ENCODE measurements around the gene MMP25.

MMP25 gene

DNA sequence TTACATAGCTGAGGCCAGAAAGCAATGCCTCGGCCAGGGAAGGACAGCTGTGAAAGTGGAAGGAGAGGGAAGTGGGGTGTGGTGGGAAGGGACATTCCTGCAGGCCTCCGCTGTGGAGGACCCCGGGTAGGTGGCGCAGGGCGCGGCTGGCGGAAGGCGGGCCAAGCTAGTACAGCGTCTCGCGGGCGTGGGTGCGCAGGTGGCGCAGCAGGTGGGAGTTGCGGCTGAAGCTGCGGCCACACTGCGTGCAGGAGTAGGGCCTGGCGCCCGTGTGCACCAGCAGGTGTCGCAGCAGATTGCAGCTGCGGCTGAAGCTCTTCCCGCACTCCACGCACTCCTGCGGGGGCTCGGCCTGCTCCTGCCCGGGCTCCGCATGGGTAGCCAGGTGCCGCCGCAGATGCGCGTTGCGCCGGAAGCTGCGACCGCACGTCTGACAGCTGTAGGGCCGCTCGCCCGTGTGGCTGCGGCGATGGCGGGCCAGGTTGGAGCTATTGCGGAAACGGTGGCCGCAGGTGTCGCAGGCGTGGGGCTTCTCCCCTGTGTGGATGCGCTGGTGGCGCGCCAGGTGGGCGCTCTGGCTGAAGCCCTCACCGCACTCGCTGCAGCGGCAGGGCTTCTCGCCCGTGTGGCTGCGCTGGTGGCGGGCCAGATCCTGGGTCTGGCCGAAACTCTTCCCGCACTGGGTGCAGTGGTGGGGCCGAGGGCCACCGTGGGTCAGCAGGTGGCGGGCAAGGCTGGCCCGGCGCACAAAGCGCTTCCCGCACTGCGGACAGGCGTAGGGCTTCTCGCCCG lies 42.8 kb downstream of the MMP25 start:
- TF ChIP-seq, protein P1, sequence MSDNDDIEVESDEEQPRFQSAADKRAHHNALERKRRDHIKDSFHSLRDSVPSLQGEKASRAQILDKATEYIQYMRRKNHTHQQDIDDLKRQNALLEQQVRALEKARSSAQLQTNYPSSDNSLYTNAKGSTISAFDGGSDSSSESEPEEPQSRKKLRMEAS (IDR thresholded peaks at IDR 0.05), result peak; percentile 65
- peak; percentile 27; the same call in 1 of the 2 replicates for TF ChIP-seq RAD21 (IDR thresholded peaks at IDR 0.05; ENCODE audit: low read depth)
- TF ChIP-seq TAF1 (IDR thresholded peaks at IDR 0.05; ENCODE audit: low read depth), result no peak

DNA sequence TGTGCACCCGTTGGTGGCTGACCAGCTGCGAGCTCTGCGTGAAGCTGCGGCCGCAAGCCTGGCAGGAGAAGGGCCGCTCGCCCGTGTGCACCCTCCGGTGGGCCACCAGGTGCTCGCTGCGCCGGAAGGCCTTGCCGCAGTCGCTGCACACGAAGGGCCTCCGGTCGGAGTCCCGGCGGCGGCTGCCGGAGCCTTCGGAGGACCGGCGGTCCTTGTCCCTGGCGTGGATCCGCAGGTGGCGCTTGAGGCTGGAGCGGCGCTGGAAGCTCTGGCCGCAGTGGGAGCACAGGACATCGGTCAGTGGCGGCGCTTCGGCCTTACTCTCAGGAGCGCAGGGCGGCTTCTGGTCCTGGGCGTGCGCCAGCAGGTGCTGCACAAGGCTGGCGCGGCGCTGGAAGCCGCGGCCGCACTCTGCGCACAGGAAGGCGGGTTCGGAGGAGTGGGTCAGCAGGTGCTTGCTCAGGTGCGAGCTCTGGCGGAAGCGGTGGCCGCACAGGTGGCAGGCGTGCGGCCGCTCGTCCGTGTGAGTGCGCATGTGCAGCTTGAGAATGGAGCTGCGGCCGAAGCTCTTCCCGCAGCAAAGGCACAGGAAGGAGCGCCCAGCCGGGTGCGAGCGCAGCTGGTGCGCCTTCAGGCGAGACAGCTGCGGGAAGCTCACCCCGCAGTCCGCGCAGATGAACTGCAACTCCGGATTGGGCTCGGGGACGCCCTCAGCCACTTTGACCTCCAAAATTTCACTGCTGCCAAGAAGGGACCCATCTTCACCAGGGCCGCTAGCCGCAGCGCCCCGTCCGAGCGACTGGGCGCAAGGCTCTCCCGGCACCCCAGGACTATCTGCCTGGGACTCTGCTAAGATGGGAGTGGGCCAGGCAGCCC lies 43.6 kb downstream of the MMP25 start:
- TF ChIP-seq, protein P1 (IDR thresholded peaks at IDR 0.05), result no peak
- TF ChIP-seq CREB1 (IDR thresholded peaks at IDR 0.05; ENCODE audit: low read depth), result no peak
- no peak for TF ChIP-seq TEAD4 (IDR thresholded peaks at IDR 0.05)
- TF ChIP-seq TAF1 (IDR thresholded peaks at IDR 0.05; ENCODE audit: low read depth), result no peak
- TF ChIP-seq CEBPB (IDR thresholded peaks at IDR 0.05), result no peak
- TF ChIP-seq, protein P2, sequence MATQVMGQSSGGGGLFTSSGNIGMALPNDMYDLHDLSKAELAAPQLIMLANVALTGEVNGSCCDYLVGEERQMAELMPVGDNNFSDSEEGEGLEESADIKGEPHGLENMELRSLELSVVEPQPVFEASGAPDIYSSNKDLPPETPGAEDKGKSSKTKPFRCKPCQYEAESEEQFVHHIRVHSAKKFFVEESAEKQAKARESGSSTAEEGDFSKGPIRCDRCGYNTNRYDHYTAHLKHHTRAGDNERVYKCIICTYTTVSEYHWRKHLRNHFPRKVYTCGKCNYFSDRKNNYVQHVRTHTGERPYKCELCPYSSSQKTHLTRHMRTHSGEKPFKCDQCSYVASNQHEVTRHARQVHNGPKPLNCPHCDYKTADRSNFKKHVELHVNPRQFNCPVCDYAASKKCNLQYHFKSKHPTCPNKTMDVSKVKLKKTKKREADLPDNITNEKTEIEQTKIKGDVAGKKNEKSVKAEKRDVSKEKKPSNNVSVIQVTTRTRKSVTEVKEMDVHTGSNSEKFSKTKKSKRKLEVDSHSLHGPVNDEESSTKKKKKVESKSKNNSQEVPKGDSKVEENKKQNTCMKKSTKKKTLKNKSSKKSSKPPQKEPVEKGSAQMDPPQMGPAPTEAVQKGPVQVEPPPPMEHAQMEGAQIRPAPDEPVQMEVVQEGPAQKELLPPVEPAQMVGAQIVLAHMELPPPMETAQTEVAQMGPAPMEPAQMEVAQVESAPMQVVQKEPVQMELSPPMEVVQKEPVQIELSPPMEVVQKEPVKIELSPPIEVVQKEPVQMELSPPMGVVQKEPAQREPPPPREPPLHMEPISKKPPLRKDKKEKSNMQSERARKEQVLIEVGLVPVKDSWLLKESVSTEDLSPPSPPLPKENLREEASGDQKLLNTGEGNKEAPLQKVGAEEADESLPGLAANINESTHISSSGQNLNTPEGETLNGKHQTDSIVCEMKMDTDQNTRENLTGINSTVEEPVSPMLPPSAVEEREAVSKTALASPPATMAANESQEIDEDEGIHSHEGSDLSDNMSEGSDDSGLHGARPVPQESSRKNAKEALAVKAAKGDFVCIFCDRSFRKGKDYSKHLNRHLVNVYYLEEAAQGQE (IDR thresholded peaks at IDR 0.05; ENCODE audit: low read depth), result no peak
- TF ChIP-seq YY1 (IDR thresholded peaks at IDR 0.05; ENCODE audit: low read depth), result no peak
- no peak for TF ChIP-seq TCF12 (IDR thresholded peaks at IDR 0.05; ENCODE audit: low read depth)
- TF ChIP-seq FOXM1 (IDR thresholded peaks at IDR 0.05; ENCODE audit: borderline replicate concordance, low read depth), result no peak
- TF ChIP-seq EGR1 (IDR thresholded peaks at IDR 0.05), result no peak
- no peak for TF ChIP-seq NFIC (IDR thresholded peaks at IDR 0.05)

DNA sequence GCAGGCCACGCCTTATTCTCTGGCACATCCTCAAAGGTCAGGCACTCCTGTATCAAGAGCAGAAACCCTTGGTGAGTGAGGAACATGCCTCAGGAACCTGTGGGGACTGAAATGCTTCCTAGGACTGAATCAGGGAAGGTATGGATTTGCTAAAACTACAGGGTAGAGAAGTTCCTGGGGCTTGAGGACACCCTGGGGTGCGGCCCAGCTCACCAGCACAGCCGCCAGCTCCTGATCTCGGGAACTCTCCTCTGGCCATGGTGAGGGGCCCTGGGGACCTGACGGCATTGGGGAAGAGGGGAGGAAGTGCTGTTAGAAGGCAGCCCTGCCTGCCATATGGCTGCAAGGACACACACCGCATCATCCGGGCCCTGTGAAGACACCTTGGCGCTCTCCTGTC lies 45.2 kb downstream of the MMP25 start:
- TF ChIP-seq NFIC (IDR thresholded peaks at IDR 0.05) (no peak), EGR1 (IDR thresholded peaks at IDR 0.05) (no peak), TEAD4 (IDR thresholded peaks at IDR 0.05) (no peak), TAF1 (IDR thresholded peaks at IDR 0.05; ENCODE audit: low read depth) (no peak), ZBTB7A (IDR thresholded peaks at IDR 0.05; ENCODE audit: low read depth) (no peak), YY1 (IDR thresholded peaks at IDR 0.05; ENCODE audit: low read depth) (no peak), TCF12 (IDR thresholded peaks at IDR 0.05; ENCODE audit: low read depth) (no peak)
- TF ChIP-seq, protein P2 (IDR thresholded peaks at IDR 0.05; ENCODE audit: low read depth), result no peak
- TF ChIP-seq, protein P1 (IDR thresholded peaks at IDR 0.05), result no peak

DNA sequence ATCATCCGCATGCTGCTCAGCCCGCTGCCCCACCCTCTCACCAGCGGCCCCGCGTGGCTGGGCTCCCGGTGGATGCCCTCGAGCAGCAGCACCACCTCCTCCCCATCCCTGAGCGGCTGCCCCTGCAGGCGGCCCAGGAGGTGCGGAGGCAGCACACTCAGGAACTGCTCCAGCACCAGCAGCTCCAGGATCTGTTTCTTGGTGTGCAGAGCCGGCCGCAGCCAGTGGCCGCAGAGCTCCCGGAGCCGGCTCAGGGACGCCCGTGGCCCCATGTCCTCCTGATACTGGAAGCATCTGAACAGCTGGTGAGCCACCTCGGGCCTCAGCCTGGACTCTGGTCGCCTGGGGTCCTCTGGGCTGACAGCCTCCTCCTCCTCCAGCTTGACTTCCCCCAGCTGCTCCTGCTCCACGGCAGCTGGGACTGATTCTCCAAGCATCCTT lies 46.2 kb downstream of the MMP25 start:
- no peak for TF ChIP-seq NFIC (IDR thresholded peaks at IDR 0.05)
- TF ChIP-seq EGR1 (IDR thresholded peaks at IDR 0.05), result no peak
- no peak for TF ChIP-seq TEAD4 (IDR thresholded peaks at IDR 0.05)
- TF ChIP-seq ZBTB7A (IDR thresholded peaks at IDR 0.05; ENCODE audit: low read depth), result no peak
- TF ChIP-seq TAF1 (IDR thresholded peaks at IDR 0.05; ENCODE audit: low read depth), result no peak
- no peak for TF ChIP-seq CEBPB (IDR thresholded peaks at IDR 0.05)
- TF ChIP-seq RAD21 (IDR thresholded peaks at IDR 0.05; ENCODE audit: low read depth), result no peak
- TF ChIP-seq YY1 (IDR thresholded peaks at IDR 0.05; ENCODE audit: low read depth), result no peak
- TF ChIP-seq, protein P1 (IDR thresholded peaks at IDR 0.05), result no peak
- TF ChIP-seq CREB1 (IDR thresholded peaks at IDR 0.05; ENCODE audit: low read depth), result no peak
- TF ChIP-seq FOXM1 (IDR thresholded peaks at IDR 0.05; ENCODE audit: borderline replicate concordance, low read depth), result no peak
- no peak for TF ChIP-seq TCF12 (IDR thresholded peaks at IDR 0.05; ENCODE audit: low read depth)
- TF ChIP-seq EP300 (IDR thresholded peaks at IDR 0.05; ENCODE audit: borderline replicate concordance), result no peak
- TF ChIP-seq, protein P2 (IDR thresholded peaks at IDR 0.05; ENCODE audit: low read depth), result no peak
- TF ChIP-seq, protein P3, sequence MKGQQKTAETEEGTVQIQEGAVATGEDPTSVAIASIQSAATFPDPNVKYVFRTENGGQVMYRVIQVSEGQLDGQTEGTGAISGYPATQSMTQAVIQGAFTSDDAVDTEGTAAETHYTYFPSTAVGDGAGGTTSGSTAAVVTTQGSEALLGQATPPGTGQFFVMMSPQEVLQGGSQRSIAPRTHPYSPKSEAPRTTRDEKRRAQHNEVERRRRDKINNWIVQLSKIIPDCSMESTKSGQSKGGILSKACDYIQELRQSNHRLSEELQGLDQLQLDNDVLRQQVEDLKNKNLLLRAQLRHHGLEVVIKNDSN (IDR thresholded peaks at IDR 0.05), result no peak
